Heart right ventricle (tissue), 16 donors: ENCODE measurements around the gene STIP1. TPM values are rescaled to one million over a fixed set of nuclear protein-coding genes. Genes with fewer than 3 reads are reported as not detected.
A peak's percentile ranks its signal among the peaks of the same experiment; 100 is the strongest.

Source experiments
- ATAC-seq, 8 donors: fragments of 200-7000 bp; cut with Tn5 transposase; one replicate each; pipeline ENCODE4 v1.9.1; 2020; ENCODE audit warnings: mild to moderate bottlenecking in 8 of 8, moderate library complexity in 8 of 8, moderate number of reproducible peaks in 1 of 8
- DNase-seq, 2 donors: peaks; one replicate each; pipeline ENCODE4 v3.0.0-alpha.2; 2020
- H3K27ac ChIP-seq, 10 donors: fragments of 200-600 bp; sonication (generic) in 2 of 10; one replicate each; pipeline versions ENCODE4 v1.5.0 to v1.8.0; 2020 to 2022; ENCODE audit warnings: mild to moderate bottlenecking in 3 of 10
- H3K27me3 ChIP-seq, 7 donors: fragments of 200-600 bp; one replicate each; pipeline ENCODE4 v1.8.0; 2021 to 2022; ENCODE audit warnings: mild to moderate bottlenecking in 2 of 7
- H3K36me3 ChIP-seq, 9 donors: fragments of 200-600 bp; sonication (generic) in 1 of 9; one replicate each; pipeline versions ENCODE4 v1.5.0 to v1.8.0; 2020 to 2022; ENCODE audit warnings: mild to moderate bottlenecking in 2 of 9
- H3K4me1 ChIP-seq, 9 donors: fragments of 200-600 bp; sonication (generic) in 1 of 9; one replicate each; pipeline versions ENCODE4 v1.5.0 to v1.8.0; 2020 to 2022; ENCODE audit warnings: mild to moderate bottlenecking in 4 of 9
- H3K4me3 ChIP-seq, 10 donors: fragments of 200-600 bp; sonication (generic) in 2 of 10; one replicate each; pipeline versions ENCODE4 v1.5.0 to v1.8.0; 2020 to 2022; ENCODE audit warnings: mild to moderate bottlenecking in 7 of 10, moderate library complexity in 2 of 10
- H3K9me3 ChIP-seq, 11 donors: fragments of 200-600 bp in 10 of 11; sonication (generic) in 2 of 11; one replicate each; pipeline versions ENCODE4 v1.5.0 to v1.8.0; 2013 to 2022; ENCODE audit warnings: mild to moderate bottlenecking in 2 of 11, control low read depth in 1 of 11, moderate library complexity in 1 of 11
- CTCF ChIP-seq, 9 donors: fragments of 200-600 bp; sonication (generic) in 2 of 9; IDR thresholded peaks; one replicate each; pipeline versions ENCODE4 v1.5.0 to v1.8.0; 2021 to 2022; ENCODE audit warnings: antibody characterized with exemption in 9 of 9, mild to moderate bottlenecking in 5 of 9, moderate library complexity in 1 of 9
- WGBS, 2 donors: extraction: QIAGEN DNeasy Blood & Tissue Kit; methylation state at CpG; one replicate each; pipeline ENCODE4 v1.1.7; 2013; ENCODE audit warnings: inconsistent platforms in 1 of 2; 5-methylcytosine and 5-hydroxymethylcytosine counted together
- intact Hi-C, 10 donors: fragments of 100-400 bp; cut with DNase I; formaldehyde crosslinking; loops; one replicate each; pipeline versions ENCODE4 v1.11.1 to v1.14.2; 2022
- polyA plus RNA-seq, 2 donors: library from polyadenylated mRNA; stranded (reverse); fragments of 200-250 nt; gene quantifications; one replicate each; pipeline ENCODE4 v1.2.3, GENCODE V29; 2013
- total RNA-seq, 10 donors: library from RNA; stranded (reverse); fragmentation: NEBNext Ultra II Directional in 3 of 10; extraction: Animal tissue kit (Norgen Biotek cat#: 25700) in 3 of 10; gene quantifications; one replicate each; pipeline versions ENCODE4 v1.2.1 to v1.2.4, GENCODE V29; 2021 to 2023
- donor health status: Arrhythmogenic right ventricular cardiomyopathy.
- donor health status: ischemic (EF 13 %, LVEDD 7.1; RV severe dilation, severe dysfunction).
- donor health status: healthy with polysubstance abuse.
- donor health status: DM: no; HTN: yes; CAD: no.
- donor health status: DM: no; HTN: no; CAD: no.
- donor health status: ischemic (EF 25% LVEDD 6.9; RV normal size, moderate dysfunction).
- donor health status: ischemic (EF 25% LVEDD 5.7; RV mildly dilated, moderate dysfunction).
- donor health status: healthy.
- donor health status: DM: yes; HTN: yes; CAD: no.
- donor health status: Ischemic cardiomyopathy.
- donor health status: ischemic (EF 35%, LVEDD 5.7; RV mildly dilated, moderate dysfunction).
- donor health status: nonischemic (EF 11% LVEDD 7.7; RV severe dilation, severe dysfunction).
- donor health status: DM: yes; HTN: yes; CAD: no.
- donor health status: PGD.
- donor health status: ischemic (EF 29% LVEDD 5.4; RV normal size, mild dysfunction).
- donor health status: nonischemic (EF 23%, LVEDD 6.1; RV moderate dilation, normal function).

Gene STIP1
- total and polyA plus RNA-seq, 12 donors: 55.3 to 144 (median 87.9) TPM

- H3K27ac ChIP-seq: peak overlapping the region in 9 of 10 donors; percentile 90 to 96 (median 96)
Measured at GRCh38 chr11:64227405-64227956, 41.5 kb downstream of the STIP1 start.

GRCh38 chr11:64229090-64229743 is 43.2 kb downstream of the STIP1 start:
- peak overlapping the region in 5 of 10 donors; percentile 53 to 87 (median 75) for H3K4me3 ChIP-seq
- intact Hi-C loops: loop anchor here in 1 of 10 donors (5.0 kb wide), 1 partner anchor 42 kb away; the partner anchor contains the start of gene STIP1

More at GRCh38 chr11:64227405-64227956, 41.5 kb downstream of the STIP1 start:
- DNase-seq (no peak), ATAC-seq (no peak)
- TF ChIP-seq CTCF (IDR thresholded peaks at IDR 0.05): no peak
- Histone ChIP-seq H3K9me3 (no peaks in the 10 kb centered on the region), H3K4me3 (peak overlapping the region in 9 of 10 donors; percentile 64 to 95 (median 78)), H3K27me3 (no peaks in the 10 kb centered on the region), H3K36me3 (peaks cover 0 to 27% (median 0%) of the 10 kb centered on the region in 9 donors), H3K4me1 (peaks cover 16 to 71% (median 54%) of the 10 kb centered on the region in 9 donors)
- WGBS, 2 donors: 82 to 85% methylated on average over 3 of the region's 3 CpGs
- intact Hi-C loops: loop anchor here in 2 of 10 donors (2.0 to 5.0 kb wide), 2 partner anchors 40 to 43 kb away; partner anchors contain the start of gene STIP1 (in 1 of the 2)

GRCh38 chr11:64229744-64230170 is 43.8 kb downstream of the STIP1 start:
- intact Hi-C loops: loop anchor here in 1 of 10 donors (5.0 kb wide), 1 partner anchor 42 kb away; the partner anchor contains the start of gene STIP1
- Histone ChIP-seq H3K36me3 (peaks cover 0 to 6% (median 0%) of the 10 kb centered on the region in 9 donors), H3K4me3 (peak overlapping the region; percentile 39 to 88 (median 75)), H3K27ac (peak overlapping the region; percentile 4 to 99 (median 96)), H3K27me3 (no peaks in the 10 kb centered on the region), H3K9me3 (no peaks in the 10 kb centered on the region), H3K4me1 (peaks cover 14 to 76% (median 62%) of the 10 kb centered on the region in 9 donors)
- ATAC-seq (no peak), DNase-seq (no peak)
- WGBS, 2 donors: 30 to 32% methylated on average over 13 of the region's 13 CpGs
- no peak for TF ChIP-seq CTCF (IDR thresholded peaks at IDR 0.05)

More at GRCh38 chr11:64229090-64229743, 43.2 kb downstream of the STIP1 start:
- Histone ChIP-seq H3K27me3 (no peaks in the 10 kb centered on the region), H3K4me1 (peaks cover 14 to 81% (median 64%) of the 10 kb centered on the region in 9 donors), H3K27ac (peak overlapping the region in 9 of 10 donors; percentile 90 to 99 (median 96)), H3K9me3 (no peaks in the 10 kb centered on the region), H3K36me3 (peaks cover 0 to 9% (median 0%) of the 10 kb centered on the region in 9 donors)
- no peak for ATAC-seq
- WGBS, 2 donors: 90 to 91% methylated on average over 12 of the region's 12 CpGs
- no peak for DNase-seq
- no peak for TF ChIP-seq CTCF (IDR thresholded peaks at IDR 0.05)

GRCh38 chr11:64230171-64230984 is 44.4 kb downstream of the STIP1 start, which contains the start of gene DNAJC4:
Gene DNAJC4, plus strand, starts transcription at chr11:64230548. Its CDS starts 307 bp downstream, at chr11:64230855.
- intact Hi-C loops: no loop called here
- WGBS, 2 donors: 0 to 1% methylated on average over 56 to 62 of the region's 62 CpGs
- peaks cover 11 to 75% (median 62%) of the 10 kb centered on the region in 9 donors for H3K4me1 ChIP-seq

More at GRCh38 chr11:64230171-64230984, 44.4 kb downstream of the STIP1 start, which contains the start of gene DNAJC4:
- ATAC-seq (peak; percentile 59 to 83 (median 71)), DNase-seq (peak; percentile 92 to 94)
- no peak for TF ChIP-seq CTCF (IDR thresholded peaks at IDR 0.05)
- Histone ChIP-seq H3K36me3 (peaks cover 0 to 6% (median 0%) of the 10 kb centered on the region in 9 donors), H3K27me3 (no peaks in the 10 kb centered on the region), H3K4me3 (peak within 1 kb of the TSS; percentile 39 to 88 (median 75)), H3K27ac (peak within 1 kb of the TSS; percentile 74 to 99 (median 96)), H3K9me3 (no peaks in the 10 kb centered on the region)
